ENCODE measurements around the gene RBMX.
"Not testable (repeated sequence)": the region's sequence is repeated elsewhere in the genome, so short reads cannot be mapped to it uniquely, and the experiment has no call there.

Gene RBMX

GRCh38 chrX:136874114-136874513 is 6.4 kb downstream of the RBMX start:
- not testable (repeated sequence) for DNase-seq

GRCh38 chrX:136873210-136873609 is 7.3 kb downstream of the RBMX start:
- not testable (repeated sequence) for DNase-seq

- no peak for DNase-seq
These were observed 8.3 kb downstream of the RBMX start for GRCh38 chrX:136872091-136872700.

GRCh38 chrX:136870064-136870463 is 10.5 kb downstream of the RBMX start:
- no peak for DNase-seq

- no peak for DNase-seq
These were observed 12.1 kb downstream of the RBMX start for GRCh38 chrX:136868283-136869055.

- no peak for DNase-seq
These were observed 13.0 kb downstream of the RBMX start for GRCh38 chrX:136867518-136867917.

GRCh38 chrX:136867096-136867491 is 13.4 kb downstream of the RBMX start:
- DNase-seq: no peak

GRCh38 chrX:136866337-136867095 is 14.0 kb downstream of the RBMX start:
- DNase-seq: no peak

GRCh38 chrX:136865270-136866158 is 15.0 kb downstream of the RBMX start:
- no peak for DNase-seq

GRCh38 chrX:136863826-136864225 is 16.7 kb downstream of the RBMX start:
- DNase-seq: no peak

GRCh38 chrX:136862546-136862945 is 18.0 kb downstream of the RBMX start:
- no peak for DNase-seq

- DNase-seq: no peak
These were observed 18.6 kb downstream of the RBMX start for GRCh38 chrX:136861877-136862276.

- no peak for DNase-seq
These were observed 22.3 kb downstream of the RBMX start for GRCh38 chrX:136858007-136858756.

- no peak for DNase-seq
These were observed 24.0 kb downstream of the RBMX start for GRCh38 chrX:136856551-136856950.

GRCh38 chrX:136856050-136856449 is 24.5 kb downstream of the RBMX start:
- DNase-seq: no peak

- no peak for DNase-seq
These were observed 29.0 kb downstream of the RBMX start for GRCh38 chrX:136851526-136851925.

GRCh38 chrX:136850441-136851175 is 29.9 kb downstream of the RBMX start:
- DNase-seq: no peak

GRCh38 chrX:136849395-136849794 is 31.1 kb downstream of the RBMX start:
- DNase-seq: no peak

- DNase-seq: no peak
These were observed 32.7 kb downstream of the RBMX start for GRCh38 chrX:136847874-136848273.

GRCh38 chrX:136839196-136839595 is 41.3 kb downstream of the RBMX start:
- no peak for DNase-seq

GRCh38 chrX:136835761-136836160 is 44.8 kb downstream of the RBMX start:
- no peak for DNase-seq
